Cardiac fibroblast (primary cell): Measurements from ENCODE around the gene TRMT1.

Source experiments
- DNase-seq, 2 donors: peaks; one replicate each; pipeline versions ENCODE4 v3.0.0 to v3.0.0-alpha.2; 2010; ENCODE audit warnings: low read depth in 2 of 2
- H3K4me3 ChIP-seq, 2 donors: replicated peaks in 1 of 2; 1 replicate in 1 of 2; 2 replicates in 1 of 2; pipeline ENCODE4 v1.5.1; 2011; ENCODE audit warnings: low read depth in 2 of 2, low read length in 2 of 2, mild to moderate bottlenecking in 2 of 2, moderate library complexity in 1 of 2
- TF ChIP-seq, protein P1 (sequence below): IDR thresholded peaks from one replicate; pipeline ENCODE4 v1.5.1; 2011; ENCODE audit warnings: low read depth, mild to moderate bottlenecking, low read length, inconsistent platforms

TRMT1 gene

DNA sequence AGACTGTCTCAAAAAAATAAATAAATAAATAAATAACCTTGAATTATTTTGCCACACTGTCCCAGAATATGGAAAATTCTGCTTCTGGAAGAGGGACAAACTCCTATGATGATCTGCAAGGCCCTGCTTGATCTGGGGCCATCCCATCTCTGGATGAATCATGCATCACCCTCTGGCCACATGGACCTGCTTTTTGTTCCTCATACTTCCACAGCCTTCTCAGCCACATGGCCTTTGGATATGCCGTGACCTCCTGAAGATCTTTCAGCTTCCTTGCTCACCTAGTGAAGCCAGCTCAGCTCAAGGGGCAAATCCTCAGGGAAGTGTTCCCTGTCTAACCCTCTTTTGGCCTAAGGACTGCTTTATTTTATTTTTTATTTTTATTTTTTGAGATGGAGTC is 44.0 kb upstream of the TRMT1 start:
- DNase-seq, result peak; percentile 39 to 52
- no peak overlapping the region for H3K4me3 ChIP-seq
- TF ChIP-seq, protein P1, sequence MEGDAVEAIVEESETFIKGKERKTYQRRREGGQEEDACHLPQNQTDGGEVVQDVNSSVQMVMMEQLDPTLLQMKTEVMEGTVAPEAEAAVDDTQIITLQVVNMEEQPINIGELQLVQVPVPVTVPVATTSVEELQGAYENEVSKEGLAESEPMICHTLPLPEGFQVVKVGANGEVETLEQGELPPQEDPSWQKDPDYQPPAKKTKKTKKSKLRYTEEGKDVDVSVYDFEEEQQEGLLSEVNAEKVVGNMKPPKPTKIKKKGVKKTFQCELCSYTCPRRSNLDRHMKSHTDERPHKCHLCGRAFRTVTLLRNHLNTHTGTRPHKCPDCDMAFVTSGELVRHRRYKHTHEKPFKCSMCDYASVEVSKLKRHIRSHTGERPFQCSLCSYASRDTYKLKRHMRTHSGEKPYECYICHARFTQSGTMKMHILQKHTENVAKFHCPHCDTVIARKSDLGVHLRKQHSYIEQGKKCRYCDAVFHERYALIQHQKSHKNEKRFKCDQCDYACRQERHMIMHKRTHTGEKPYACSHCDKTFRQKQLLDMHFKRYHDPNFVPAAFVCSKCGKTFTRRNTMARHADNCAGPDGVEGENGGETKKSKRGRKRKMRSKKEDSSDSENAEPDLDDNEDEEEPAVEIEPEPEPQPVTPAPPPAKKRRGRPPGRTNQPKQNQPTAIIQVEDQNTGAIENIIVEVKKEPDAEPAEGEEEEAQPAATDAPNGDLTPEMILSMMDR, result no peak

- no peak overlapping the region for H3K4me3 ChIP-seq
- TF ChIP-seq, protein P1, result no peak
Measured at GRCh38 chr19:13159713-13160112, 43.2 kb upstream of the TRMT1 start.

DNA sequence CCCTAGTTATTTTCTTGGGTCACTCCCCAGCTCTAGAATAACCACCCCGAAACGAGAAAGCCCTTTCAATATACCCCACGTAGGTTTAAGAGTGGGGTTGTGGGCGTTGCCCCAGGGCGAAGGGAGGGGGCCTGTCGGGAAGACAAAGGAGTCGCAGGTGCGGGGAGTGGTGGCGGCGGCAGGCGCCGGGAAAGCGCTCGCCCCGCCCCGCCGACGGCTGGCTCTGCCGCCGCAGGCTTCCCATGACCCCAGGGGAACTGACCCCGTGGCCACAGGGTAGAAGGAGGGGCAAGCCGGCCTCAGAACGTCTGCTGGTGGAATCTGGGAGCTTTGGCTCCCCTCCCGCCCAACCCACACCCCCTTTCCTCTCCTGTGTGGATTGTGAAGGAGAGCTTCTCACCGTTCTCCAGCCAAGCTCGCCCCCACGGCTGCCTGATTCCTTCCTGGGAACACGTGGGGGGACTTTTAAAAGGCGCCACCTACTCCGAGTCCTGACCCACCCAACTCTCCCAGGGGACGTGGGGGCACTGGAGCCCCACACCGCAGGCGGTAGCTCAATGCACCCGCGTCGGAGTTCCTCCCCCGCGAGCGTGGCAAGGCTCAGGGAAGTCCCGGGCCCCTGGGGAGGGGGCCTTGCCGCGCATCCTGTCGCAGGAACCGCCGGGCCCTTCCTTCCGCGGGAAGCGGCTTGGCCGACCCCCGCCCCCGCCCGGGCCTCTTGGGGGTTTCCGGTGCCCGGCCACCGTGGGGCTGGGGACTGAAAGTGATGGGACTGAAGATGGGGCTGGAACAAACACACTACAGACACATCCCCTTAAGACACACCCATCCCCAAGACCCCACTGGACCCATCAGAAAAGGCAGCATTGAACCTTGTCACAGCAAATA is 39.2 kb upstream of the TRMT1 start:
- peak overlapping the region; percentile 89 to 97 for H3K4me3 ChIP-seq
- peak; percentile 85 to 94 for DNase-seq
- TF ChIP-seq, protein P1, result no peak

More at GRCh38 chr19:13159713-13160112, 43.2 kb upstream of the TRMT1 start:
- DNase-seq, result no peak

DNA sequence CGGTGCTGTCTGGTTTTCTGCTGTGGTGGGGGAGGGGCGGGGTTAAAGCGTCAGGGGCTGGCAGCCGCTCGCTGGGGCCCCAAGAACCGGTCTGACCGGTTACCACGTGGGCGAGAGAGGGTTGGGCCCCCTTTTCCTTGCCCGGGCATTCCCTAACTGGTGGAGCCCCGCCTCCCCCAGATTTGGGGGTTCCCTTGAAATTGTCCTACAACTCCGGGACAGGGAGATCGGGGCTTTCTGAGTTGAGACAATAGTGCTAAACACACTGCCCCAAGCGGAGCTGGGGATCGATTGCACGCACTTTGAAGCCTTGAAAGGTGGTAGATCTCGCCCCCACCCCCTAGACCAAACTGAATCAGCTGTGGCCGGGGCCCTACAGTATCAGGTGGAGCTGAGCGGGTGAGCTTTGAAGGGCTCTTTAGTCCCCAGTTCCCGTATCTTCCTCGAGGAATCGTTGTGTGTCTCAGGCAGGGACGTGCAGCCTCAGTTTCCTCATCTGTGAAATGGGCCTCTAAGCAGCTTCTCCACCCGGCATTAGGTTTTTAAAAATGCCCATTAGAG is 38.5 kb upstream of the TRMT1 start:
- peak overlapping the region; percentile 89 to 97 for H3K4me3 ChIP-seq
- TF ChIP-seq, protein P1, result peak; percentile 28
- peak in 1 of 2 donors; percentile 72 for DNase-seq

- peak overlapping the region; percentile 89 to 97 for H3K4me3 ChIP-seq
- TF ChIP-seq, protein P1, result no peak
- peak; percentile 96 to 97 for DNase-seq
Measured at GRCh38 chr19:13154241-13154778, 37.8 kb upstream of the TRMT1 start.

GRCh38 chr19:13153569-13154240 is 37.2 kb upstream of the TRMT1 start:
- peak; percentile 41 to 62 for DNase-seq

More at GRCh38 chr19:13153569-13154240, 37.2 kb upstream of the TRMT1 start:
- TF ChIP-seq, protein P1, result peak; percentile 1
- peak overlapping the region; percentile 89 to 97 for H3K4me3 ChIP-seq
